KOPT-K1 (cell line): ENCODE results near the gene SRRM5.
A peak's percentile ranks its signal among the peaks of the same experiment; 100 is the strongest.

Experiments used
- H3K27ac ChIP-seq: fragments of 200-600 bp; sonication (generic); 2 replicates; pipeline ENCODE4 v1.5.1; 2016; ENCODE audit warnings: antibody characterized with exemption, mild to moderate bottlenecking, low read depth, low read length; ENCODE audit not compliant: poor library complexity, severe bottlenecking
- H3K36me3 ChIP-seq: fragments of 200-600 bp; sonication (generic); 2 replicates; pipeline ENCODE4 v1.5.1; 2017; ENCODE audit warnings: antibody characterized with exemption, mild to moderate bottlenecking, low read length, moderate library complexity; ENCODE audit not compliant: insufficient read depth
- H3K9me3 ChIP-seq: fragments of 200-600 bp; sonication (generic); 2 replicates; pipeline ENCODE4 v1.5.1; 2017; ENCODE audit warnings: antibody characterized with exemption, low read length, mild to moderate bottlenecking; ENCODE audit not compliant: insufficient read depth, poor library complexity, severe bottlenecking

The SRRM5 gene

DNA sequence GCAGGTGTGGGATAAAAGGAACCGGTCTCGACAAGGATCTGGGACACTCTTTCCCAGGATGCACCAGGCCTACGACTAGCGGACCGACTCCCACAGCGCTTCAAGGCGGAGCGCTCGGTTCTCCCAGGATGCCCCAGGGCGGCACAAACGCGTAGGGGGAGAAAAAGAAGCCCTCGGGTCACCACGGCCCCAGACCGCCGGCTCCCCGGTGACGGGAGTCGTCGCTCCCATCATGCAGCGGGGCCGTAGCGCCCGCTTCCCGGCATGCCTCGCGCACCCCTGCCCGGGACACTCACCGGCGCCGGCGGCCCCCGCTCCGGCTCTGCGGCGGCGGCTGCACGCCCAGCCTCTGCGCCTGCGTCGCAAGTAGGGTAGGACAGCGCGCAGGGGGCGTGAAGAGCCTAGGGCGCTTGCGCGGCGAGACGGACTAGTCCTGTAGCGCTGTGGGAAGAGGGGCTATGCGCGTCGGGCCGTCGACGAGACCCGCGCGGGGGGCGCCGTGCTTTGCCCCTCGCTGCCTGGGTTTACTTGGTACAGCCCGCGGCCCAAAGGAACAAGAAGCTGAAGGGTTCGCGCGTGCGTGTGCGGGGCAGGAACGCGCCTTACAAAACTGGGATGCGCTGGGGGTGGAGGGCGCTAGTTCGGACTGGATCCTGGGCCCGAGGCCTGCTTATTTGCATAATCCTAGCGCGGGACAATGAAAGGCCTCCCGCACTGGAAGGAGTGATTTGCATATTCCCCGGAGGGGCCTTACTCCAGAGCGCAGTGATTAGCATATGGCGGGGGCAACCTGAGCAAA, 7.6 kb downstream of the SRRM5 start, which contains the start of gene ZNF428:
ZNF428 (minus strand) TSS at position 368 of the 799 bp plus-strand sequence. CDS start 5,325 bp downstream, outside the sequence.
- Histone ChIP-seq H3K9me3 (no peaks in the 10 kb centered on the region), H3K36me3 (0 out of 2 replicates have a peak, but pooled peaks cover 2% of the 10 kb centered on the region), H3K27ac (peak within 1 kb of the TSS; percentile 98)

DNA sequence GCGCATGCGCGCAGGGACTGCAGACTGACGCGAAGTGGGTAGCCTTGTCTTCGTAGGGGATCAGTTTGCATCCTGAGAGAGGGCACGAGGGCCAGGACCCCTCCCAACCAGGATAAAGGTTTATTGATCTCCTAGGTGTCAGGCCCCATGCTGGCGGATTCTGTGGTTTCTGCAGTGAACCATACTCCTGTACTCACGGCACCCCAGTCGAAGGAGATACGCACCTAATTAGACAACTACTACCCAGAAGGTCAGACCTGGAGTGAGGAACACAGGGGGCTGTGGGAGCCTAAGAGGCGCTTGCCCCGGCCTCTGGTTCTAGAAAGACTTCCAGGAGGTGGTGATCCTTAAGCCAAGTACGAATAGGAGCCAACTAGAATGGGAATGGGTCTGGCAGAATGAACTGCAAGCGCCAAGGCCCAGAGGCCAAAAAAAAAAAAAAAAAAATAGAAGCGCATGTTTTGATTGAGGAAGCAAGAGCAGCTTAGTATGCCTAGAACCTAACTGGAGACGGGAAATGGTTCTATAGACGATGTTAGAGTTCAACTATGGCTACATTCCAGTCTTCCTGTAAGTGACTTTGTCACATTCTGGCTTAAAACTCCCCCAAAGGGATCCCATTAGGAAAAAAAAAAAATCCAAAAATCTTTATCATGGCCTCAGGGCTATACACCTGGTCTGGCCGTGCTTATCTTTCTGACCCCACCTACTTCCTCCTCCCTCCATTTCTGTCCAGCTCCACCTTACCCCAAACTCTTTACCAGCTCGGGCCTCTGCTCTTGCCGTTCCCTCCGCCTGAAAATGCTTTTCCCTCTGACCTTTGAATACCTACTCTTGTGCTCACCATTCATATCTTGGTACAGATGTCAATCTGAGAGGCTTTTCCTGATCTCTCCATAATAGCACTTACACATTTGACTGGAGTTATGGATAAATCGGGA, 8.4 kb downstream of the SRRM5 start:
- no peaks in the 10 kb centered on the region for H3K9me3 ChIP-seq
- no peaks in the 10 kb centered on the region for H3K36me3 ChIP-seq
- H3K27ac ChIP-seq: peak overlapping the region; percentile 98

DNA sequence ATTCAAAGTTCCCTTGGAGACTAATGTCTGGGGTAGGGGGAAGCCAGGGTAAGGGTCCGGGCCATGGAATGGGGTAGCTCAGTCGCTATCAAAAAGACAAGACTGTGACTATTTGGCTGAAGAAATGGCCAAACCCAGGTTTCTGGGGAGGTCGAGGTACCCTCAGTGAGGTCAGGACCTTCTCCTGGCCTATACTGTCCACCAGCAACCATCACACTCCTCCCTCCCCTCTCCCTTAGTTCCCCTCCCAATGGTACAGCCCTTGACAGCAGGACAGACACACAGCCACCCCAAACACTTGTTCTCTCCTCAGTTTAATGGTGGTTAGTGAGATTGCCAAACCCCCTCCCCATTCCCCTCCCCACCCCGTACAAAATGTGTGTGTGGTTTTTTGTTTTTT, 10.2 kb downstream of the SRRM5 start:
- H3K27ac ChIP-seq: no peak overlapping the region

DNA sequence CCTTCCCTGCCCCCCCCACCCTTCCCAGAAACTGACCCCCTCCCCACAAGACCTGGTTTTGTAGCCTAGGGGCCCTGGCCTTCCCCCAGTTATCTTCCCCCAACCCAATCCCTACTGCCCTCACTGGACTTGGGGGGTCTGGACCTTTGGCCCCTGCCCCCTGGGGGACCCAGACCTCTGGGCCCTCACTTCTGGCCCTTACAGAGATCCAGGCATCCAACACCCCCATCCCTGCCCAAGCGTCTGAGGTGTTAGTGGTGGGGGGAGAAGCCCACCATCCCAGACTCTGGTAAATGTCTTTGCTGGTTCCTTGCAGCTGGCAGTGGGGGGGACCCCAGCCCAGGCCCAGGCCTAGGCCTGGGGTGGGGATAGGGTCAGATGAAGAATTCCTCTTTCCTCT, 11.1 kb downstream of the SRRM5 start:
- Histone ChIP-seq H3K36me3 (no peaks in the 10 kb centered on the region), H3K27ac (no peak overlapping the region), H3K9me3 (no peaks in the 10 kb centered on the region)

More for the DNA sequence above, 10.2 kb downstream of the SRRM5 start:
- Histone ChIP-seq H3K36me3 (no peaks in the 10 kb centered on the region), H3K9me3 (no peaks in the 10 kb centered on the region)

DNA sequence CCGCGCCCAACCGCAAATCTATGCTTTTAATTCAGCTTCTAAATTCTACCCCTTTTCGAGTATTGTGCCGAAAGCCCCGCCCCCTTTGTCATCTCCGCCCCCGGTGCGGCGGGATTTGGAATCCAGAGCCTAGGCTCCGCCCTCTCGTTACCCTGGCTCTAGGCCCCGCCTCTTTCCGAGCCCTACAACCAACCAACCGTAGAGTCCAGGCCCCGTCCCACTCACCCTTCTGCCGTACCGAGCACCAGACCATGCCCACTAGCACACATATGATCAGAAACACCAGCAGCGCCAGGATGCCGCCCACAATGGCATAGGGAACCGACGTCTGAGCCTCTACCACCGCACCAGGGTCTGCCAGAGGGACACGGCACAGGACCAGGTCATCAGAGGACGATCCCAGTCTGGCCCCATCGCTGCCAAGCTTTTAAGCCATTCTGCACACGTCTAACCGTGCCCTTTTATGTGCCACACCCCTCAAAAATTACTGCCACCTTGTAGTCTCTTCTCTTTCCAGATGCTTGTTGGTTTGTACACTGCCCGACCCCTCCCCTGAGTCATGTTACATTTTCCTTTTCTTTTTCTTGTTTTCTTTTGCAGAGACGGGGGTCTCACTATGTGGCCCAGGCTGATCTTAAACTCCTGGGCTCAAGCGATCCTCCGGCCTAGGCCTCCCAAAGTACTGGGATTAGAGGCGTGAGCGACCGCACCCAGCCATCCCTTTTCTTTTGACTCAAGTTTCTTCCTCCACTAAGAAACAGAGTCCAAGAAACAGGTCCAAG, 12.2 kb downstream of the SRRM5 start:
- no peak overlapping the region for H3K27ac ChIP-seq
- no peaks in the 10 kb centered on the region for H3K36me3 ChIP-seq
- no peaks in the 10 kb centered on the region for H3K9me3 ChIP-seq

DNA sequence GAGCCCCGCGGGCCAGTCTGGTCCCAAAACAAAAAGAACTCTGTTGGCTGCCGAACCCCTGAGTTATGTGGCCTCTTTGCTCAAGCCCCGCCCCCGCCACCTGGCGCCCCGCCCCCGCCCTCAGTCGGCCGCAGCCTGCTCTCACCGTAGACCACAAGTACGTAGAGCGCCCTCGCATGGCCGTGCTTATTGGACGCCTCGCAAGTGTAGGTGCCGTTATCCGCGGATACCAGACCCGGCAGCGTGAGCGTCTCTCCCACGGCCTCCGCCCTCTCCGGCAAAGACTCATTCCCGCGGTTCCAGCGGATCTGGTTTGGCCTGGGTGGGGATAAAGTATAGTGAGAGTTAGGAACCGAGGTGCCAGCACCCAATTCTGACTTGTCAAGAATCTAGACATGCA, 13.0 kb downstream of the SRRM5 start:
- Histone ChIP-seq H3K36me3 (no peaks in the 10 kb centered on the region), H3K9me3 (no peaks in the 10 kb centered on the region), H3K27ac (no peak overlapping the region)

DNA sequence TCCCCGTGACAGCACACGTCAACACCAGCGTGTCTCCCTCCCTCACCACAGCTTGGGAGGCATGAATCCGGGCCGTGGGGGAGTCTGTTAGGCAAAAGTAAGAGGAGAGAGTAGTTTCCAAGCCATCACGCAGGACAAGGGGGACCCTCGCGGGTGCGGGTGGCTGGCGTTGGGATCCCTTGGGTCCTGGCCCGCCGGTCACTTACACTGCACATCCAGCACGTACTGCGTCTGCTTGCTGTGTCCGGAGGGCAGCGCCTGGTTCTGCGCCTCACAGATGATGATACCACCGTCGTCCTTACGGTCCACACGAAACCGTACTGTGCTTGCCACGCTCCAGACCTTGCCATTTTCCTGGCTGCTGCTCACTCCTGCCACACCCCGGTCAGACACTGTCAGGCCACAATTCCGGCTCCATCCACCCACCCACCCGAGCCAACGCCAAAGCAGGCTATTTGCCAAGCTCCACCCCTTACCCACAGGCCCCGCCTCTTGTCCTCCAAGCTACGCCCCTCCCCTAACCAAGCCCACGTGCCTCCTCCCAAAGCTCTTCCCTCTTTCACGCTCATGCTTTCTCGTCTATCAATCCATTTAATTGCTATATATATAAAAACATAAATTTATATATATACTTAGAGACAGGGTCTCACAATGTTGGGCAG, 14.2 kb downstream of the SRRM5 start:
- H3K36me3 ChIP-seq: no peaks in the 10 kb centered on the region
- no peak overlapping the region for H3K27ac ChIP-seq
- no peaks in the 10 kb centered on the region for H3K9me3 ChIP-seq

DNA sequence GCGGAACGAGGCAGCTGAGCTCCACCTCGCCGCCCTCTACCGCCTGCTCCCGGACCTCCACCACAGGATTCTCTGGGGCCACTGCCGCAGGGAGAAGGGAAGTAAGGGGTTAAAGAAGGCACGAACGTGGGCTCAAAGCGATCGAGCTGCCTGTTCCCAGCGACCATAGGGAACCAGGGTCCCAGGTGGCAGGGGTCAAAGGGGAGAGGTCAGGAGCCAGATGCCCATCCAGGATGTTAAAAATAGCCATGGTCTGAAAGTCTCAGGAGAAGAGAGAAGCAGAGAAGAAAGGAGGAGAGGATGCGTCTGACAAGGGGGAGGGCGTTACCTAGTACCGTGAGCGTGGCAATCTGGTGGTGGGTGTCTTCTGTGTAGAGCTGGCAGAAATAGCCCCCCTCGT, 14.9 kb downstream of the SRRM5 start:
- H3K9me3 ChIP-seq: no peaks in the 10 kb centered on the region
- H3K27ac ChIP-seq: no peak overlapping the region
- no peaks in the 10 kb centered on the region for H3K36me3 ChIP-seq

DNA sequence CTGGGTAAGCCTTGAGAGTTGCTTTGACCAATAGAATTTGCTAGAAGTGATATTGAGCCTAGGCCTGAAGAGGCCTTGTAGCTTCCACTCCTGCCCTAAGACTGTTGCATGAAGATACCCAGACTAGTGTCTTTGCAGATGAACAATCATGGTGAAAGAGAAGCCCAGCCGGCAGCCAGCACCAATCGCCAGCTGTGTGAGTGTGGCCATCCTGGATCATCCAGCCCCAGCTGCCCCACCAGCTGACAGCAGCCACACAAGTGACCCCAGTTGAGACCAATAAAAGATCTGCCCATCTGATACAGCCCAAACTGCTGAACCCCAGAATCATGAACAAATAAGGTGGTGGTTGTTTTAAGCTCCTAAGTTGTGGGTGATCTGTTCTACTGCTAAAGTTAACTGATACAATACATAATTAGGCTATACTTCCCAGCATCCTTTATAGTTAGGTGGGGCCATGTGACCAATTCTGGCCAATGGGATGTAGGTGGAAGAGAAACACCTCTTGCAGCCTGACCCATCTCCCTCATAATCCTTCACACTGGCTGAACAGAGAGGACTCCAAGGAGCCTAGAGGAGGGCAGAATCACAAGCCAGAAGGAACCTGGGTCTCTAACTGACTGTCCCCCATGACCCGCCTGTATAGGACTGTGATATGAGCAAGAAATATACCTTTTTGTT, 16.9 kb downstream of the SRRM5 start:
- Histone ChIP-seq H3K27ac (no peak overlapping the region), H3K9me3 (no peaks in the 10 kb centered on the region), H3K36me3 (no peaks in the 10 kb centered on the region)

DNA sequence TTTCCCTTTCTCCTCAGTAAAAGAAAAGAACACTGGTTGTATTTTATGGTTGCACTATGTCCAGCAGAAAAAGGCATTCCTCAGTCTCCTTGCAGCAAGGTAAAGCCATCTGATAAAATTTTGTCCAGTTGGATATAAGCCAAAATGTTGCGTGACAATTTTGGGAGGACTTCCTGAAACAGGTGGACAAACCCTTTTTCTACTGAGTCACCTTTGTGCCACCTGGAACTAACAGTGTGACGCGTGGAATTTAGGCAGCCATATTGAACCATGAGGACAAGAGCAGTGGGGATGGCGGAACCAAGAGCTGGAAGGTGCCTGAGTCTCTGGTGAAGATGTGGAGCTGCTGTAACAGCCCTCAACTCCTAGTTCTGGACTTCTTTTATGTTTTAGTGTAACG, 19.6 kb downstream of the SRRM5 start:
- no peaks in the 10 kb centered on the region for H3K9me3 ChIP-seq
- no peak overlapping the region for H3K27ac ChIP-seq
- no peaks in the 10 kb centered on the region for H3K36me3 ChIP-seq

DNA sequence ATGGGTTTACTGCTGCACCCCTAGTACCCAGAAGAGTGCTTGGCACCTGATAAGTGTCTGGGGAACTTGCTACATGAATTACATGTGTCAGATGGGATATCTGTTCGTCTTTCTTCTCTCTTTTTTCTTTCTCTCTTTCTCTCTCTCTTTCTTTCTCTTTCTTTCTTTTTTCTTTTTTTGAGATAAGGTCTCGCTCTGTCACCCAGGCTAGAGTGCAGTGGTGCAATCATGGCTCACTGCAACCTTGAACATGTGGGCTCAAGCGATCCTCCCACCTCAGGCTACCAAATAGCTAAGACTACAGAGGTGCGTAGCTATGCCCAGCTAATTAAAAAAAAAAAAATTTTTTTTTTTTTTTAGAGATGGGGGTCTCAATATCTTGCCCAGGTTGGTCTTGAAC, 21.6 kb downstream of the SRRM5 start:
- no peak overlapping the region for H3K27ac ChIP-seq
- H3K9me3 ChIP-seq: no peaks in the 10 kb centered on the region

DNA sequence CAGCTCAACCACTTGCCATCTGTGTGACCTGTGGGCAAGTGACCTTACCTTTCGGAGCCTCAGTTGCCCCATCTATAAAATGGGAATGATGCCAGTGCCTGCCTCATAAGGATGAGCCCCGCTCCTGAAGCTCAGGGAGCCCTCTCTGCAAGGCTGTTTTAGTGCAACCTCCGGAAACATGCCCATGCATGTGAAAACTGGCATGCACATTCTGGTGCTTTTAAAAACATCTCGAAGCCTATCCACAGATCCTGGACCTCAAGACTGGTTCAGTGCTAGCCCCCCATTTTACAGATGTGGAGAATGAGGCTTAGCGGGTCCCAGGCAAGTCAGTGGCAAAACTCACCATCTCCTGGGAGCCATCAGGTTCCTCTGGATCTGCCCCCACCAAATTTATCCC, 22.2 kb downstream of the SRRM5 start:
- H3K9me3 ChIP-seq: no peaks in the 10 kb centered on the region
- H3K27ac ChIP-seq: no peak overlapping the region
- H3K36me3 ChIP-seq: no peaks in the 10 kb centered on the region

More for the DNA sequence above, 21.6 kb downstream of the SRRM5 start:
- H3K36me3 ChIP-seq: no peaks in the 10 kb centered on the region

DNA sequence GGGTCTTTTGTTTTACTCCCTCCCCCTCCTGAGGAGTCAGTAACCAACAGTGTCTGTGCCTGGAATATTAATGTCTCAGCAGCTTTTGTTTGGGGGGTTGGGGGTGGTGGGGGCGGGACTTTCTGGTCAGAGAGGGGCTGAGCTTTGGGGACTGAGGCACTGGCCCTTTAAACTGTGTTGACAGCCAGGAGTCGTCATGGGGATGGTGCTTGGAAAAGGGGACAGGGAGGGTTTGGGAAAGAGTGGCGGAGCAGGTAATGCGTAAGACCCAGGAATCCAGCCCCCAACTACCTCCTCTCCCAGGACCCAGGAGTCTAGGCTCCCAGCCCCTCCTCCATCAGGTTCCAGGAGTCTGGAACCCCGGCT, 22.6 kb downstream of the SRRM5 start:
- Histone ChIP-seq H3K9me3 (no peaks in the 10 kb centered on the region), H3K36me3 (no peaks in the 10 kb centered on the region), H3K27ac (no peak overlapping the region)
